ENCODE data around the gene FAM20C. TPM values are rescaled to one million over a fixed set of nuclear protein-coding genes. Genes with fewer than 3 reads are reported as not detected.

Gene FAM20C
- total RNA-seq, 4 donors from 2014 or later = 9.6 to 35.3 (median 18.6) TPM

GRCh38 chr7:279821-280220 lies 87.5 kb downstream of the FAM20C start:
- no peak for DNase-seq

GRCh38 chr7:280461-280860 lies 88.1 kb downstream of the FAM20C start:
- intact Hi-C loops (cut with DNase I; ENCODE audit: low total_unique reads) (no loop called here), in situ Hi-C loops (cut with MboI; ENCODE audit: low sequenced_read_pairs in 4 of 4) (no loop called here)
- Histone ChIP-seq H3K4me3 (no peak overlapping the region), H3K27me3 (peaks cover 0 to 21% (median 9%) of the 10 kb centered on the region in 3 donors), H3K36me3 (no peaks in the 10 kb centered on the region), H3K4me1 (no peaks in the 10 kb centered on the region), H3K9me3 (no peaks in the 10 kb centered on the region), H3K27ac (no peak overlapping the region)
- ATAC-seq (no peak), DNase-seq (no peak)
- TF ChIP-seq POLR2A (IDR thresholded peaks at IDR 0.05) = no peak
- TF ChIP-seq CTCF (IDR thresholded peaks at IDR 0.05 in 4 of 5, conservative IDR thresholded peaks at IDR 0.05 in 1 of 5) = no peak

More at GRCh38 chr7:279821-280220, 87.5 kb downstream of the FAM20C start:
- Histone ChIP-seq H3K27me3 (peaks cover 0 to 16% (median 8%) of the 10 kb centered on the region in 3 donors), H3K9me3 (no peaks in the 10 kb centered on the region), H3K27ac (no peak overlapping the region), H3K4me3 (no peak overlapping the region), H3K4me1 (no peaks in the 10 kb centered on the region), H3K36me3 (no peaks in the 10 kb centered on the region)
- TF ChIP-seq CTCF (IDR thresholded peaks at IDR 0.05 in 4 of 5, conservative IDR thresholded peaks at IDR 0.05 in 1 of 5) (no peak), POLR2A (IDR thresholded peaks at IDR 0.05) (no peak)
- intact Hi-C loops (cut with DNase I; ENCODE audit: low total_unique reads) (no loop called here), in situ Hi-C loops (cut with MboI; ENCODE audit: low sequenced_read_pairs in 4 of 4) (no loop called here)
- ATAC-seq = no peak

GRCh38 chr7:281637-282036 lies 89.3 kb downstream of the FAM20C start:
- H3K36me3 ChIP-seq = no peaks in the 10 kb centered on the region
- DNase-seq (no peak), ATAC-seq (no peak)
- H3K4me3 ChIP-seq = no peak overlapping the region
- intact Hi-C loops (cut with DNase I; ENCODE audit: low total_unique reads) (no loop called here), in situ Hi-C loops (cut with MboI; ENCODE audit: low sequenced_read_pairs in 4 of 4) (no loop called here)
- peaks cover 0 to 27% (median 9%) of the 10 kb centered on the region in 3 donors for H3K27me3 ChIP-seq
- H3K4me1 ChIP-seq = no peaks in the 10 kb centered on the region
- no peak overlapping the region for H3K27ac ChIP-seq
- no peaks in the 10 kb centered on the region for H3K9me3 ChIP-seq
- TF ChIP-seq CTCF (IDR thresholded peaks at IDR 0.05 in 4 of 5, conservative IDR thresholded peaks at IDR 0.05 in 1 of 5) (no peak), POLR2A (IDR thresholded peaks at IDR 0.05) (no peak)

DNA sequence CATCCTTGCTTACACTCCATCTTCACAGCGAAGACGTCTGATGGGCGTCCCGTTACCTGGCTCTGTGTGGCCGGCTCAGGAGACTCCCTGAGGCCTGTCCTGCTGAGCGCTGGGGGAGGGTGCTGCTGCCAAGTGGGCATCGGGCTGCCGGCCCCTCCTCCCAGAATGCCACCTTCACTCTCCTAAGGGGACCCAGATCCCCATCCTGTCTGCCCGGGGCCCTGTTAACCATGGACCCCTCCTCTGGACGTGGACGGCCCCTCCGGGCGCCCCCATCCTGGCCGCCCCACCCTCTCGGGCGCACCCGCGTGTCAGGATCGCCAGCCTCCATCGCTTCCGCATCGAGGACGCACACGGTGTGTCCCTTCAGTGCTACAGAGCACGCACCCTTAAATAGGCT lies 90.2 kb downstream of the FAM20C start:
- no peak for DNase-seq
- intact Hi-C loops (cut with DNase I; ENCODE audit: low total_unique reads) (no loop called here), in situ Hi-C loops (cut with MboI; ENCODE audit: low sequenced_read_pairs in 4 of 4) (no loop called here)
- no peaks in the 10 kb centered on the region for H3K36me3 ChIP-seq
- no peak overlapping the region for H3K27ac ChIP-seq
- no peaks in the 10 kb centered on the region for H3K4me1 ChIP-seq
- TF ChIP-seq POLR2A (IDR thresholded peaks at IDR 0.05) = no peak
- TF ChIP-seq CTCF (IDR thresholded peaks at IDR 0.05 in 4 of 5, conservative IDR thresholded peaks at IDR 0.05 in 1 of 5) = no peak
- no peak overlapping the region for H3K4me3 ChIP-seq
- H3K27me3 ChIP-seq = peaks cover 3 to 30% (median 9%) of the 10 kb centered on the region in 3 donors
- H3K9me3 ChIP-seq = no peaks in the 10 kb centered on the region
- no peak for ATAC-seq

Data from gastrocnemius medialis (tissue), 4 donors.